Stimulated activated CD4-positive, alpha-beta T cell treated with anti-CD3 and anti-CD28 coated beads, Interleukin-1b, Interleukin-23, amount 100 ng/mL, for 1 hour (primary cell): Measurements from ENCODE around the gene RPL28.
"Not testable (repeated sequence)": the region's sequence is repeated elsewhere in the genome, so short reads cannot be mapped to it uniquely, and the experiment has no call there.

Experiments used
- DNase-seq, 2 donors: peaks; one replicate each; pipeline ENCODE4 v3.0.0-alpha.2; 2020; ENCODE audit warnings: low read depth in 2 of 2

RPL28 gene

GRCh38 chr19:55391702-55392615 lies 6.2 kb downstream of the RPL28 start:
- DNase-seq = no peak

DNA sequence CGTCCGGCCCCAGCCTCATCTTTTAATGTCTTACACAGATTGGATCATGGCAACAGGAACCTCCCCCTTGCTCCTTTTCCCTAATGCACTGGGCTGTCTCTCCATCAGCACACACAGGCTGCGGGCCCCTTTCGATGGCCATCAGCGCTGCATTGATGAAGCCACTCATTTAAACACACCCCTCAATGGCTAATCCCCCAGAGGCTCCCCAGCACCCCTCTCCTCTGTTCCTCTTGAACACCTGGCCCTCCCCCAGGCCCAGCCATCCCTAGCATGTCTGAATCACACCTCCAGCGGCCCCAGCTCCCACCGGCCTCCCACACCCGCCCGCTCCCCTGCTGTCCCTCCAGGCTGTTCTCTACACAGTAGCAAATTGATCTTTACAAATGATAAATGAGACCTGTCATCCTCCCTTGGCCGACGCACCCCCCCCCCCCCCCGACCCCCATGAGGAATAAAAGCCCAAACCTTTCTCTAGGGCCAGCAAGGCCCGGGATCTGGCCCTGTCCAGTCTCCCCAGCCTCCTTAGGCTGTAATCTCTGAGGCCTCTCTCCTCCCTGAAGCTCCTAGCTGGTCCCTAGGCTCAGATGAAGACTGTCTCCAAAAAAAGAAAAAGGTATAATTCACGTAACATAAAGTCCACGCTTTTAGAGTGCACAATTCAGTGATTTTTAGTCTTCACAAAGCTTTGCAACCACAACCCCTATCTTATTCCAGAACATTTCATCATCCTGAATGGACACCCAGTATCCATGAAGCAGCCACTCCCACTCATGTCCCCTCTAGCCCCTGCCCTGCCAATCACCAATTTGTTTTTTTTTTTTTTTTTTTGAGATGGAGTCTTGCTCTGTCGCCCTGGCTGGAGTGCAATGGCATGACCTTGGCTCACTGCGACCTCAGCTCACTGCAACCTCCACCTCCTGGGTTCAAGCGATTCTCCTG lies 7.4 kb downstream of the RPL28 start:
- DNase-seq = no peak

DNA sequence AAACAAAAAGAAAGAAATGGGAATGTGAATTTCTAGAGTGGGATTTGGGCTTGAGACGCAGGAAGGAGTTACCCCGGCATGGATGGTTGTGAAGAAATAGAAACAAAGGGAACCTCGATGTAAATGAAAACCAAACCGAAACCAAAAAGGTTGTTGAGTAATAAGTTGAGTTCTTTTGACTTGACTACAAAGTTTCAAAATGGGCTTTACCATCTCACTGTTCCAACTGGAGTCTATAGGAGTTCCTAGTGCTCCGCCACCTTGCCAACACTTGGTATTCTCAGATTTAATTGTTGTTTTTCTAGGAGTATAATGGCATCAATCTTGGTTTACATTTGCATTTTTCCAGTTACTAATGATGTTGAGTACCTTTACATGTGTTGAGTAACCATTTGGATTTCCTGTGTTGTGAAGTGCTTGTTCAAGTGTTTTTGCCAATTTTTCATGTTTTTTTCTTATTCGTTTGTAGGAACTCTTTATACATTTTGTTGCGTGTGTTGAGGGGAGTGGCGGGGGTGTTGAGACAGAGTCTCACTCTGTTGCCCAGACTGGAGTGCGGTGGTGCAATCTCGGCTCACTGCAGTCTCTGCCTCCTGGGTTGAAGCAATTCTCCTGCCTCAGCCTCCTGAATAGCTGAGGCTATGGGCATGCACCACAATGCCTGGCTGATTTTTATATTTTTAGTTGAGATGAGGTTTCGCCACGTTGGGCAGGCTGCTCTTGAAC lies 12.6 kb downstream of the RPL28 start:
- no peak for DNase-seq

GRCh38 chr19:55400281-55401087 lies 14.8 kb downstream of the RPL28 start:
- no peak for DNase-seq

- not testable (repeated sequence) for DNase-seq
Observed at GRCh38 chr19:55401390-55401789, 15.7 kb downstream of the RPL28 start.

DNA sequence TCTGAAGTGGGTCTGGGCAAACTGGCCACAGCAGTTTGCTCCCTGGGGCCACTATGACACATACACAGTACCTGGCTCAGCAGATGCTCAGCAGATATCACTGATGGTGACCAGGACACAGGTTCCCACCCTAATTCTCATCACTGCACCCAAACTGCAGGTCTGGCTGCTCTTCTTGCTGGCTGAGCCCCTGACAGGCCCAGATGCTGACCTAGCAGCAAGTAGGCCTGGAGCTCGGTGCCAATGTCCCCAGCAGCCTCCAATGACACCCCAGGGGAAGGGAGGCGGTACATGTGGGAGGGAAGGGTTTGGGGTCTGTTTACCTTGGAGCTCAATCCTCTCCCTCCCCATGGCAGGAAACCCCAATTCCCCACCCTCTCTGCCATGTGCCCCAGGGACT lies 16.8 kb downstream of the RPL28 start:
- no peak for DNase-seq

- DNase-seq = no peak
Observed at GRCh38 chr19:55405638-55406037, 19.9 kb downstream of the RPL28 start.

GRCh38 chr19:55406091-55406825 lies 20.5 kb downstream of the RPL28 start:
- no peak for DNase-seq

GRCh38 chr19:55406826-55407549 lies 21.3 kb downstream of the RPL28 start:
- DNase-seq = no peak

- DNase-seq = not testable (repeated sequence)
Observed at GRCh38 chr19:55407550-55407799, 21.7 kb downstream of the RPL28 start, which contains the start of gene UBE2S. Gene UBE2S, minus strand, starts transcription at chr19:55407788. Its CDS starts 199 bp downstream, at chr19:55407589.

DNA sequence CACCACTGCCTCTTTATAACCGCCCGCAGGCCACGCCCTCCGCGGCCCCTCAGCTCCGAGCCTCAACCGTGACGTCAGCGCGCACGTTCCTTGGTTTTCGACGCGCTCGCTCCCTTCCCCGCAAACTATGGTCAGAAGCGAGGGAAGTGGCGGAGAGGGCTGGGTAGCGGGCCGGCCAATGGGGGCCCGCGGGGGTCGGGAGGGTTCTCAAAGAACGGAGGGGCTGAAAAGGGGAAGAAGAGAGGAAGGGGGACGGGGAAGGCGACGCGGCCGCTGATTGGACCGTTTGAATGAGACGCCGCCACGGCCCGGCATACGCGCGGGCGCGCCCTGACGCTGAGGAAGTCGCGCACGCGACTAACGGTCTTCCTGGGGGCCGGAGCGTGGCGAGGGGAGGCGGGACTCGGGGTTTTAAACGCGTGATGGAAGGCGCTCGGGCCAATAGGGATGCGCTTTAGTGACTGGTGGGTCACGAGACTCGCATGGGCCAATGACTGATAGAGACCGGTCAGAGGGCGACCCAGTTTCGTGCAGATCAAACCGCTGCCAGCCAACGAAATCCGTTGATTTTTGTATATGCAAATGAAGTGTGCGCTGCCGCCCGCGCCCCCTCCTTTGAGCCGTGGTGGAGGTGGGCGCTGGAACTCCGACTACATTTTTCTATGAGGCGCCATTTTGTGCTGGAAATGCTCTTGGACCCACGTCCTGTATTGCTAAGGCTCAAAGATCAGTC lies 22.2 kb downstream of the RPL28 start:
- DNase-seq = peak; percentile 90 to 94

DNA sequence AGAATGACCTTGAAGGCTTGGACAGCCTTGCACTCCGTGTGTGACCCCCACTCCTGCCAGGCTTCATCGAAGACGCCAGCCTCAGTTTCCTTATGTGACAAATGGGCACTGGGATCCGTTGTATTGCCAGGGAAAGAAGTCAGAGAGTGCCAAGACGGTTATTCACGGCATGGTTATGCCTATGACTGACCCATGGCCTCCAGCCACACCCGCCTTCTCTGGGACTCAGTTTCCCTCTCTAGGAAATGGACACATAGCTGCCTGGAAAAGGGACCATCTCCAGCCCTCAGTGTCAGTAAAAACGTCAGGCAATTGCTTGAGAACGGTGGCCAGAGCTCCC lies 22.8 kb downstream of the RPL28 start:
- no peak for DNase-seq

- DNase-seq = not testable (repeated sequence)
Observed at GRCh38 chr19:55409179-55409578, 23.4 kb downstream of the RPL28 start.

DNA sequence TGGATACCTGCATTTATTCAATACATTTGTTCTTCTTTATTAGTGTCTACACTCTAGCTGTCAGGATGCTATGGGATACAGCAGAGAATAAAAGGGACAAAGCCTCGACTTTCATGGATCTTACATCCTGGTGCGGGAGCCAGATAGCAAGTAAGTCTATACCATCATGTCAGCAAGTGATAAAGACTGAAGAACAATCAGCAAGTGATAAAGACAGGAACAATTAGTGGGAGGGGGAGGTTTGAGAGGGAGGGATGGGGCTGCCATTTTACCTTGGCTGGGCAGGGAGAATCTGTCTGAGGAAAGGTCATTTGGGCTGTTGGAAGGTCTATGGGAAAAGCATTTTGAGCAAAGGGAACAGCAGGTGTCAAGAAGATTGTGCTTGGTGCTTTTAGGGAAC lies 24.4 kb downstream of the RPL28 start:
- no peak for DNase-seq

GRCh38 chr19:55418185-55418584 lies 32.5 kb downstream of the RPL28 start:
- DNase-seq = no peak

GRCh38 chr19:55419103-55419502 lies 33.4 kb downstream of the RPL28 start:
- no peak for DNase-seq

GRCh38 chr19:55419624-55420236 lies 34.0 kb downstream of the RPL28 start:
- DNase-seq = no peak

DNA sequence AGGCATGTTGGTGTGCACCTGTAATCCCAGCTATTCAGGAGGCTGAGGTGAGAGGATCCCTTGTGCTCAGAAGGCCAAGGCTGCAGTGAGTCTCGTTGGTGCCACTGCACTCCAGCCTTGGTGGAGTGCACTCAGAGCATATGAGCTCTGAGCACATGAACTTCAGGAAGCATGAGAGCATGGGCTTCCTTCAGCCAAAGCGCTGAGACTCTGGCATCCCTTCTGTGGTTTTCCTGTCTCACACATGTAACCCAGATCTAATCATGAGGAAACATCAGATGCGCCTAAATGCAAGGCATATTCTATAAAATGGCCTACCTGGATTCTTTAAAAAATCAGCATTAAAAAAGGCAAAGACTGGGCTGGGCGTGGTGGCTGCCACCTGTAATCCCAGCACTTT lies 35.5 kb downstream of the RPL28 start:
- not testable (repeated sequence) for DNase-seq
